Left ventricle myocardium inferior (tissue), 1 donor: ENCODE results near the gene UNK. TPM values are rescaled to one million over a fixed set of nuclear protein-coding genes. Genes with fewer than 3 reads are reported as not detected.
"Not testable (repeated sequence)": the region's sequence is repeated elsewhere in the genome, so short reads cannot be mapped to it uniquely, and the experiment has no call there.

Experiments used
- DNase-seq: peaks from one replicate; pipeline ENCODE4 v3.0.0-alpha.2; 2020
- H3K27ac ChIP-seq: fragments of 200-600 bp; replicated peaks from 2 replicates; pipeline ENCODE4 v1.8.0; 2021
- H3K27me3 ChIP-seq: fragments of 200-600 bp; 2 replicates; pipeline ENCODE4 v1.8.0; 2021; ENCODE audit warnings: low read depth
- H3K36me3 ChIP-seq: fragments of 200-600 bp; 2 replicates; pipeline ENCODE4 v1.8.0; 2021
- H3K4me1 ChIP-seq: fragments of 200-600 bp; 2 replicates; pipeline ENCODE4 v1.8.0; 2021
- H3K4me3 ChIP-seq: fragments of 200-600 bp; 2 replicates; pipeline ENCODE4 v1.8.0; 2021; ENCODE audit warnings: mild to moderate bottlenecking, moderate library complexity
- H3K9me3 ChIP-seq: fragments of 200-600 bp; replicated peaks from 2 replicates; pipeline ENCODE4 v1.8.0; 2021
- CTCF ChIP-seq: fragments of 200-600 bp; IDR thresholded peaks from 2 replicates; pipeline ENCODE4 v1.8.0; 2021; ENCODE audit warnings: antibody characterized with exemption, mild to moderate bottlenecking, borderline replicate concordance
- intact Hi-C: fragments of 100-400 bp; cut with micrococcal nuclease; formaldehyde crosslinking; loops from one replicate; pipeline ENCODE4 v1.11.0; 2022
- total RNA-seq: library from RNA; stranded (reverse); fragmentation: NEBNext Ultra II Directional; extraction: Animal tissue kit (Norgen Biotek cat#: 25700); gene quantifications from one replicate; pipeline ENCODE4 v1.2.1, GENCODE V29; 2021
- donor health status: DM: no; HTN: yes; CAD: no; lungs with severe emphysema.

Gene UNK
- total RNA-seq, 1 donor from 2014 or later: 14.7 TPM

GRCh38 chr17:75773808-75774470 is 10.7 kb upstream of the UNK start:
- DNase-seq: no peak
- no peak for TF ChIP-seq CTCF
- intact Hi-C loops: no loop called here
- Histone ChIP-seq H3K27me3 (no peaks in the 10 kb centered on the region), H3K4me1 (peaks cover 42% of the 10 kb centered on the region), H3K36me3 (peaks cover 49% of the 10 kb centered on the region), H3K27ac (no peak overlapping the region), H3K4me3 (no peak overlapping the region), H3K9me3 (no peaks in the 10 kb centered on the region)

- no peak overlapping the region for H3K4me3 ChIP-seq
- intact Hi-C loops: no loop called here
- peak overlapping the region; percentile 97 for H3K27ac ChIP-seq
- TF ChIP-seq CTCF: no peak
- peaks cover 51% of the 10 kb centered on the region for H3K36me3 ChIP-seq
- peaks cover 47% of the 10 kb centered on the region for H3K4me1 ChIP-seq
- DNase-seq: no peak
- no peaks in the 10 kb centered on the region for H3K9me3 ChIP-seq
- H3K27me3 ChIP-seq: no peaks in the 10 kb centered on the region
Observed at GRCh38 chr17:75774471-75774990, 10.1 kb upstream of the UNK start.

GRCh38 chr17:75774991-75775668 is 9.5 kb upstream of the UNK start:
- Histone ChIP-seq H3K4me3 (no peak overlapping the region), H3K27me3 (no peaks in the 10 kb centered on the region), H3K36me3 (peaks cover 51% of the 10 kb centered on the region), H3K27ac (peak overlapping the region; percentile 97), H3K4me1 (peaks cover 49% of the 10 kb centered on the region), H3K9me3 (no peaks in the 10 kb centered on the region)
- TF ChIP-seq CTCF: no peak
- intact Hi-C loops: no loop called here
- DNase-seq: no peak

- H3K4me3 ChIP-seq: peak overlapping the region; percentile 97
- H3K27ac ChIP-seq: peak overlapping the region; percentile 97
- intact Hi-C loops: no loop called here
- peaks cover 51% of the 10 kb centered on the region for H3K36me3 ChIP-seq
- TF ChIP-seq CTCF: no peak
- H3K9me3 ChIP-seq: no peaks in the 10 kb centered on the region
- H3K4me1 ChIP-seq: peaks cover 54% of the 10 kb centered on the region
- no peaks in the 10 kb centered on the region for H3K27me3 ChIP-seq
- no peak for DNase-seq
Observed at GRCh38 chr17:75776386-75777295, 8.0 kb upstream of the UNK start.

- H3K36me3 ChIP-seq: peaks cover 51% of the 10 kb centered on the region
- peaks cover 54% of the 10 kb centered on the region for H3K4me1 ChIP-seq
- peak overlapping the region; percentile 97 for H3K27ac ChIP-seq
- H3K4me3 ChIP-seq: peak overlapping the region; percentile 97
- TF ChIP-seq CTCF: no peak
- H3K27me3 ChIP-seq: no peaks in the 10 kb centered on the region
- no peak for DNase-seq
- H3K9me3 ChIP-seq: no peaks in the 10 kb centered on the region
- intact Hi-C loops: no loop called here
Observed at GRCh38 chr17:75777296-75777922, 7.2 kb upstream of the UNK start.

GRCh38 chr17:75778066-75778860 is 6.3 kb upstream of the UNK start:
- Histone ChIP-seq H3K4me1 (peaks cover 59% of the 10 kb centered on the region), H3K36me3 (peaks cover 51% of the 10 kb centered on the region), H3K4me3 (peak overlapping the region; percentile 97), H3K27ac (peak overlapping the region; percentile 97)
- intact Hi-C loops, DNase-seq, H3K9me3 ChIP-seq, H3K27me3 ChIP-seq: not testable (repeated sequence)
